GM12878 (cell line): ENCODE measurements around the gene ZNF688. TPM values are rescaled to one million over a fixed set of nuclear protein-coding genes. Genes with fewer than 3 reads are reported as not detected.

Experiments
- HDAC6 ChIP-seq: fragments of 200-600 bp; sonication (generic); IDR thresholded peaks from one replicate; pipeline ENCODE4 v1.8.0; 2017; ENCODE audit warnings: antibody characterized with exemption; ENCODE audit not compliant: unreplicated experiment
- JUND ChIP-seq: IDR thresholded peaks from 2 replicates; pipeline ENCODE4 v1.6.1; 2012; ENCODE audit warnings: low read depth, mild to moderate bottlenecking, low read length, improper control_type of control experiment, moderate library complexity
- SPI1 ChIP-seq: IDR thresholded peaks from 2 replicates; pipeline ENCODE4 v1.6.1; 2011; ENCODE audit warnings: low read depth, mild to moderate bottlenecking, low read length, moderate library complexity, borderline replicate concordance; ENCODE audit not compliant: insufficient read depth
- TARDBP ChIP-seq: IDR thresholded peaks from 2 replicates; pipeline ENCODE4 v1.6.1; 2016; ENCODE audit warnings: borderline replicate concordance
- polyA plus RNA-seq, 11 experiments: library from polyadenylated mRNA; depleted of rRNA in 4 of 11; unstranded in 6 of 11; stranded (reverse) in 5 of 11; fragments of >200 nt; fragmentation: Nextera tagmentation in 4 of 11; fragmentation: Illumina TruSeq in 1 of 11; extraction: Ambion mirVana in 4 of 11; extraction: Trizol in 1 of 11; gene quantifications; 1 replicate in 1 of 11; 2 replicates in 10 of 11; pipeline versions ENCODE4 v1.2.1 to v1.2.3, GENCODE V29; 2011 to 2016; ENCODE audit warnings: inconsistent platforms in 2 of 11, missing spikeins in 2 of 11, low read depth in 1 of 11
- total RNA-seq, 4 experiments: library from RNA; depleted of rRNA in 3 of 4; stranded (reverse); fragments of >200 nt in 3 of 4; fragmentation: Illumina TruSeq in 1 of 4; extraction: Trizol in 1 of 4; gene quantifications; 2 replicates each; pipeline versions ENCODE4 v1.2.1 to v1.2.3, GENCODE V29; 2013 to 2021
- TF ChIP-seq, protein P1 (sequence below): fragments of 450-650 bp; IDR thresholded peaks from 2 replicates; pipeline ENCODE4 v1.6.1; 2014; ENCODE audit warnings: mild to moderate bottlenecking
- TF ChIP-seq, protein P2 (sequence below): fragments of 450-650 bp; formaldehyde crosslinking; IDR thresholded peaks from 2 replicates; pipeline ENCODE4 v1.4.0; 2020; ENCODE audit warnings: mild to moderate bottlenecking, moderate library complexity
- TF ChIP-seq, protein P3 (sequence below): fragments of 450-650 bp; IDR thresholded peaks from 2 replicates; pipeline ENCODE4 v1.6.1; 2017; ENCODE audit warnings: mild to moderate bottlenecking, moderate library complexity
- TF ChIP-seq, protein P4 (sequence below): fragments of 450-650 bp; IDR thresholded peaks from 2 replicates; pipeline ENCODE4 v1.6.1; 2018; ENCODE audit warnings: borderline replicate concordance, mild to moderate bottlenecking; ENCODE audit not compliant: partially characterized antibody
- TF ChIP-seq, protein P5 (sequence below): fragments of 450-650 bp; IDR thresholded peaks from 2 replicates; pipeline ENCODE4 v1.6.1; 2016; ENCODE audit warnings: mild to moderate bottlenecking

ZNF688 gene
- total and polyA plus RNA-seq, 10 of the 15 experiments (the other 5 are each of a cell fraction or from before 2014, with no cell fraction given) = 0.14 to 17.4 (median 10.6) TPM

DNA sequence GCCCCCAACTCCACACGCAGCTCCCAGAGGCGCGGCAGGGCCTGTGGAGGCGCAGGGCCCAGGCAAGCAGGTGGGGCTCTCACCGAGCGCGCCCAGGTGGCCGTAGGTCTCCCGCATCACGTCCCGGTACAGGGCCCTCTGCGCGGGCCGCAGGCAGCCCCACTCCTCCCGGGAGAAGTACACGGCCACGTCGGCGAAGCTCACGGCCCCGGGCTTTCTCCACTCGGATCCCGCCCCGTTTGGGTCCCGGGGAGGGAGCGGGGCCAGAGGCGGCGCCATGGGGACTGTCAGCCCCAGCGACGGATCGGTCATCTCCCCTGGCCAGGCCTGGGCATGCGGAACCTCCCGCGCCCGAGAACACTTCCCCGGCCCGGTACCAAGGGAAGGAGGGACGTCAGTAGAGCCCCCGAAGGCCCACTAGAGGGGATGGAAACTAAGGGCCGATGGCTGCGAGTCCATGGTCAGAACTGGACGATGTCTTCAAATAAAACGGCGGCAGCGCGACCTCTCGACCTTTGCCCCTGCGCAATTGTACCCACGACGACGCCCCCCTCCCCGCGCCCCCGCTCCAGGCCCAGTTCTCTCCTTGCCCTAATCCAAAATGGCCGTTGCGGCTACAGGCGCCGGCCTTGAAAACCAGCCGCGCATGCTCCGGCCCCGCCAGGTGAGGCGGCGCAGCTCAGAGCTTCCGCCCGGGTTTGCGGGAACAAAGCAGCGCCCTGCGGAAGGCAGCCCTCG is 37.0 kb downstream of the ZNF688 start, which contains the start of gene ZNF747 (continued):
- TF ChIP-seq, protein P1, sequence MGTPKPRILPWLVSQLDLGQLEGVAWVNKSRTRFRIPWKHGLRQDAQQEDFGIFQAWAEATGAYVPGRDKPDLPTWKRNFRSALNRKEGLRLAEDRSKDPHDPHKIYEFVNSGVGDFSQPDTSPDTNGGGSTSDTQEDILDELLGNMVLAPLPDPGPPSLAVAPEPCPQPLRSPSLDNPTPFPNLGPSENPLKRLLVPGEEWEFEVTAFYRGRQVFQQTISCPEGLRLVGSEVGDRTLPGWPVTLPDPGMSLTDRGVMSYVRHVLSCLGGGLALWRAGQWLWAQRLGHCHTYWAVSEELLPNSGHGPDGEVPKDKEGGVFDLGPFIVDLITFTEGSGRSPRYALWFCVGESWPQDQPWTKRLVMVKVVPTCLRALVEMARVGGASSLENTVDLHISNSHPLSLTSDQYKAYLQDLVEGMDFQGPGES = 0 out of 2 replicates have a peak, but pooled peaks have one; percentile 41
- 0 out of 2 replicates have a peak, but pooled peaks have one; percentile 4 for TF ChIP-seq SPI1
- TF ChIP-seq, protein P2, sequence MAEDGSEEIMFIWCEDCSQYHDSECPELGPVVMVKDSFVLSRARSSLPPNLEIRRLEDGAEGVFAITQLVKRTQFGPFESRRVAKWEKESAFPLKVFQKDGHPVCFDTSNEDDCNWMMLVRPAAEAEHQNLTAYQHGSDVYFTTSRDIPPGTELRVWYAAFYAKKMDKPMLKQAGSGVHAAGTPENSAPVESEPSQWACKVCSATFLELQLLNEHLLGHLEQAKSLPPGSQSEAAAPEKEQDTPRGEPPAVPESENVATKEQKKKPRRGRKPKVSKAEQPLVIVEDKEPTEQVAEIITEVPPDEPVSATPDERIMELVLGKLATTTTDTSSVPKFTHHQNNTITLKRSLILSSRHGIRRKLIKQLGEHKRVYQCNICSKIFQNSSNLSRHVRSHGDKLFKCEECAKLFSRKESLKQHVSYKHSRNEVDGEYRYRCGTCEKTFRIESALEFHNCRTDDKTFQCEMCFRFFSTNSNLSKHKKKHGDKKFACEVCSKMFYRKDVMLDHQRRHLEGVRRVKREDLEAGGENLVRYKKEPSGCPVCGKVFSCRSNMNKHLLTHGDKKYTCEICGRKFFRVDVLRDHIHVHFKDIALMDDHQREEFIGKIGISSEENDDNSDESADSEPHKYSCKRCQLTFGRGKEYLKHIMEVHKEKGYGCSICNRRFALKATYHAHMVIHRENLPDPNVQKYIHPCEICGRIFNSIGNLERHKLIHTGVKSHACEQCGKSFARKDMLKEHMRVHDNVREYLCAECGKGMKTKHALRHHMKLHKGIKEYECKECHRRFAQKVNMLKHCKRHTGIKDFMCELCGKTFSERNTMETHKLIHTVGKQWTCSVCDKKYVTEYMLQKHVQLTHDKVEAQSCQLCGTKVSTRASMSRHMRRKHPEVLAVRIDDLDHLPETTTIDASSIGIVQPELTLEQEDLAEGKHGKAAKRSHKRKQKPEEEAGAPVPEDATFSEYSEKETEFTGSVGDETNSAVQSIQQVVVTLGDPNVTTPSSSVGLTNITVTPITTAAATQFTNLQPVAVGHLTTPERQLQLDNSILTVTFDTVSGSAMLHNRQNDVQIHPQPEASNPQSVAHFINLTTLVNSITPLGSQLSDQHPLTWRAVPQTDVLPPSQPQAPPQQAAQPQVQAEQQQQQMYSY (CRISPR knock-in tag) = no peak
- TF ChIP-seq, protein P3, sequence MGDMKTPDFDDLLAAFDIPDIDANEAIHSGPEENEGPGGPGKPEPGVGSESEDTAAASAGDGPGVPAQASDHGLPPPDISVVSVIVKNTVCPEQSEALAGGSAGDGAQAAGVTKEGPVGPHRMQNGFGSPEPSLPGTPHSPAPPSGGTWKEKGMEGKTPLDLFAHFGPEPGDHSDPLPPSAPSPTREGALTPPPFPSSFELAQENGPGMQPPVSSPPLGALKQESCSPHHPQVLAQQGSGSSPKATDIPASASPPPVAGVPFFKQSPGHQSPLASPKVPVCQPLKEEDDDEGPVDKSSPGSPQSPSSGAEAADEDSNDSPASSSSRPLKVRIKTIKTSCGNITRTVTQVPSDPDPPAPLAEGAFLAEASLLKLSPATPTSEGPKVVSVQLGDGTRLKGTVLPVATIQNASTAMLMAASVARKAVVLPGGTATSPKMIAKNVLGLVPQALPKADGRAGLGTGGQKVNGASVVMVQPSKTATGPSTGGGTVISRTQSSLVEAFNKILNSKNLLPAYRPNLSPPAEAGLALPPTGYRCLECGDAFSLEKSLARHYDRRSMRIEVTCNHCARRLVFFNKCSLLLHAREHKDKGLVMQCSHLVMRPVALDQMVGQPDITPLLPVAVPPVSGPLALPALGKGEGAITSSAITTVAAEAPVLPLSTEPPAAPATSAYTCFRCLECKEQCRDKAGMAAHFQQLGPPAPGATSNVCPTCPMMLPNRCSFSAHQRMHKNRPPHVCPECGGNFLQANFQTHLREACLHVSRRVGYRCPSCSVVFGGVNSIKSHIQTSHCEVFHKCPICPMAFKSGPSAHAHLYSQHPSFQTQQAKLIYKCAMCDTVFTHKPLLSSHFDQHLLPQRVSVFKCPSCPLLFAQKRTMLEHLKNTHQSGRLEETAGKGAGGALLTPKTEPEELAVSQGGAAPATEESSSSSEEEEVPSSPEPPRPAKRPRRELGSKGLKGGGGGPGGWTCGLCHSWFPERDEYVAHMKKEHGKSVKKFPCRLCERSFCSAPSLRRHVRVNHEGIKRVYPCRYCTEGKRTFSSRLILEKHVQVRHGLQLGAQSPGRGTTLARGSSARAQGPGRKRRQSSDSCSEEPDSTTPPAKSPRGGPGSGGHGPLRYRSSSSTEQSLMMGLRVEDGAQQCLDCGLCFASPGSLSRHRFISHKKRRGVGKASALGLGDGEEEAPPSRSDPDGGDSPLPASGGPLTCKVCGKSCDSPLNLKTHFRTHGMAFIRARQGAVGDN = peak; percentile 63
- TF ChIP-seq TARDBP = peak; percentile 80; the same call in 1 of the 2 replicates
- TF ChIP-seq JUND = no peak
- TF ChIP-seq, protein P4, sequence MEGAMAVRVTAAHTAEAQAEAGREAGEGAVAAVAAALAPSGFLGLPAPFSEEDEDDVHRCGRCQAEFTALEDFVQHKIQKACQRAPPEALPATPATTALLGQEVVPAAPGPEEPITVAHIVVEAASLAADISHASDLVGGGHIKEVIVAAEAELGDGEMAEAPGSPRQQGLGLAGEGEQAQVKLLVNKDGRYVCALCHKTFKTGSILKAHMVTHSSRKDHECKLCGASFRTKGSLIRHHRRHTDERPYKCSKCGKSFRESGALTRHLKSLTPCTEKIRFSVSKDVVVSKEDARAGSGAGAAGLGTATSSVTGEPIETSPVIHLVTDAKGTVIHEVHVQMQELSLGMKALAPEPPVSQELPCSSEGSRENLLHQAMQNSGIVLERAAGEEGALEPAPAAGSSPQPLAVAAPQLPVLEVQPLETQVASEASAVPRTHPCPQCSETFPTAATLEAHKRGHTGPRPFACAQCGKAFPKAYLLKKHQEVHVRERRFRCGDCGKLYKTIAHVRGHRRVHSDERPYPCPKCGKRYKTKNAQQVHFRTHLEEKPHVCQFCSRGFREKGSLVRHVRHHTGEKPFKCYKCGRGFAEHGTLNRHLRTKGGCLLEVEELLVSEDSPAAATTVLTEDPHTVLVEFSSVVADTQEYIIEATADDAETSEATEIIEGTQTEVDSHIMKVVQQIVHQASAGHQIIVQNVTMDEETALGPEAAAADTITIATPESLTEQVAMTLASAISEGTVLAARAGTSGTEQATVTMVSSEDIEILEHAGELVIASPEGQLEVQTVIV = peak; percentile 17
- TF ChIP-seq, protein P5, sequence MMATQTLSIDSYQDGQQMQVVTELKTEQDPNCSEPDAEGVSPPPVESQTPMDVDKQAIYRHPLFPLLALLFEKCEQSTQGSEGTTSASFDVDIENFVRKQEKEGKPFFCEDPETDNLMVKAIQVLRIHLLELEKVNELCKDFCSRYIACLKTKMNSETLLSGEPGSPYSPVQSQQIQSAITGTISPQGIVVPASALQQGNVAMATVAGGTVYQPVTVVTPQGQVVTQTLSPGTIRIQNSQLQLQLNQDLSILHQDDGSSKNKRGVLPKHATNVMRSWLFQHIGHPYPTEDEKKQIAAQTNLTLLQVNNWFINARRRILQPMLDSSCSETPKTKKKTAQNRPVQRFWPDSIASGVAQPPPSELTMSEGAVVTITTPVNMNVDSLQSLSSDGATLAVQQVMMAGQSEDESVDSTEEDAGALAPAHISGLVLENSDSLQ = peak; percentile 21; the same call in 1 of the 2 replicates
- TF ChIP-seq HDAC6 = no peak
